Thoracic aorta (tissue), 2 donors: Measurements from ENCODE around the gene PLPP6. TPM values are rescaled to one million over a fixed set of nuclear protein-coding genes. Genes with fewer than 3 reads are reported as not detected.

Source experiments
- ATAC-seq: fragments of 150-250 bp; one replicate; pipeline ENCODE4 v1.8.0; 2017; ENCODE audit warnings: low read depth; ENCODE audit not compliant: insufficient number of reproducible peaks, low FRiP score
- DNase-seq: peaks from one replicate; pipeline ENCODE4 v3.0.0-alpha.2; 2020; ENCODE audit warnings: low spot score
- H3K27ac ChIP-seq, 2 donors: fragments of 200-600 bp; sonication (generic); 1 replicate in 1 of 2; 2 replicates in 1 of 2; pipeline ENCODE4 v1.5.1; 2016; ENCODE audit warnings: mild to moderate bottlenecking in 2 of 2, moderate library complexity in 2 of 2
- H3K27me3 ChIP-seq: fragments of 200-600 bp; sonication (generic); replicated peaks from 2 replicates; pipeline ENCODE4 v1.6.0; 2016; ENCODE audit warnings: mild to moderate bottlenecking; ENCODE audit not compliant: insufficient read depth
- H3K36me3 ChIP-seq: fragments of 200-600 bp; sonication (generic); one replicate; pipeline ENCODE4 v1.5.1; 2016
- H3K4me1 ChIP-seq, 2 donors: fragments of 200-600 bp; sonication (generic); 1 replicate in 1 of 2; 2 replicates in 1 of 2; pipeline versions ENCODE4 v1.5.1 to v1.6.0; 2016; ENCODE audit warnings: low read depth in 2 of 2, mild to moderate bottlenecking in 1 of 2; ENCODE audit not compliant: control insufficient read depth in 1 of 2
- H3K4me3 ChIP-seq: fragments of 200-600 bp; sonication (generic); 2 replicates; pipeline ENCODE4 v1.5.1; 2016; ENCODE audit warnings: mild to moderate bottlenecking
- H3K9me3 ChIP-seq: fragments of 200-600 bp; sonication (generic); 2 replicates; pipeline ENCODE4 v1.5.1; 2016
- CTCF ChIP-seq: fragments of 200-600 bp; sonication (generic); IDR thresholded peaks from one replicate; pipeline ENCODE4 v1.5.1; 2019; ENCODE audit warnings: antibody characterized with exemption
- total RNA-seq, 2 donors: library from RNA; depleted of rRNA; stranded (reverse); fragments of >200 nt; gene quantifications; one replicate each; pipeline versions ENCODE4 v1.1.0 to v1.2.3, GENCODE V29; 2016

PLPP6 gene
- total RNA-seq, 2 donors from 2014 or later = 4.5 to 5.0 TPM

GRCh38 chr9:4701526-4701925, 39.4 kb downstream of the PLPP6 start:
- Histone ChIP-seq H3K9me3 (no peaks in the 10 kb centered on the region), H3K4me1 (no peaks in the 10 kb centered on the region), H3K27ac (no peak overlapping the region), H3K36me3 (peaks cover 26% of the 10 kb centered on the region), H3K4me3 (no peak overlapping the region), H3K27me3 (no peaks in the 10 kb centered on the region)
- no peak for TF ChIP-seq CTCF
- DNase-seq (no peak), ATAC-seq (no peak)

GRCh38 chr9:4704129-4704528, 42.0 kb downstream of the PLPP6 start:
- no peak for TF ChIP-seq CTCF
- no peak overlapping the region for H3K4me3 ChIP-seq
- ATAC-seq = no peak
- no peaks in the 10 kb centered on the region for H3K9me3 ChIP-seq
- H3K4me1 ChIP-seq = no peaks in the 10 kb centered on the region
- no peak overlapping the region for H3K27ac ChIP-seq
- H3K27me3 ChIP-seq = no peaks in the 10 kb centered on the region
- DNase-seq = no peak
- H3K36me3 ChIP-seq = peaks cover 19% of the 10 kb centered on the region

- Histone ChIP-seq H3K9me3 (no peaks in the 10 kb centered on the region), H3K27me3 (no peaks in the 10 kb centered on the region), H3K4me3 (no peak overlapping the region), H3K4me1 (no peaks in the 10 kb centered on the region), H3K27ac (no peak overlapping the region), H3K36me3 (peaks cover 21% of the 10 kb centered on the region)
- DNase-seq (no peak), ATAC-seq (no peak)
- no peak for TF ChIP-seq CTCF
Measured at GRCh38 chr9:4706021-4706420, 43.9 kb downstream of the PLPP6 start.

GRCh38 chr9:4706971-4707622, 45.0 kb downstream of the PLPP6 start:
- no peak overlapping the region for H3K27ac ChIP-seq
- peaks cover 16% of the 10 kb centered on the region for H3K36me3 ChIP-seq
- no peaks in the 10 kb centered on the region for H3K4me1 ChIP-seq
- no peak for DNase-seq
- no peak overlapping the region for H3K4me3 ChIP-seq
- no peaks in the 10 kb centered on the region for H3K27me3 ChIP-seq
- TF ChIP-seq CTCF = no peak
- ATAC-seq = no peak
- no peaks in the 10 kb centered on the region for H3K9me3 ChIP-seq

GRCh38 chr9:4709380-4709779, 47.3 kb downstream of the PLPP6 start:
- ATAC-seq = no peak
- Histone ChIP-seq H3K27me3 (no peaks in the 10 kb centered on the region), H3K9me3 (no peaks in the 10 kb centered on the region), H3K27ac (no peak overlapping the region), H3K4me3 (no peak overlapping the region), H3K36me3 (peaks cover 7% of the 10 kb centered on the region), H3K4me1 (no peaks in the 10 kb centered on the region)
- DNase-seq = no peak
- TF ChIP-seq CTCF = no peak
